GM23338 (cell line): ENCODE data around the gene PREB. TPM values are rescaled to one million over a fixed set of nuclear protein-coding genes. Genes with fewer than 3 reads are reported as not detected.
A peak's percentile ranks its signal among the peaks of the same experiment; 100 is the strongest.

ENCODE experiments used
- ATAC-seq: fragments of 200-7000 bp; cut with Tn5 transposase; 3 replicates; pipeline ENCODE4 v1.9.1; 2020
- DNase-seq: peaks from one replicate; pipeline ENCODE4 v3.0.0-alpha.2; 2015; ENCODE audit warnings: low spot score
- H2AFZ ChIP-seq: fragments of 200-600 bp; sonication (generic); 2 replicates; pipeline ENCODE4 v1.8.0; 2016; ENCODE audit warnings: antibody characterized with exemption, mild to moderate bottlenecking, moderate library complexity
- H3F3A ChIP-seq: fragments of 200-600 bp; sonication (generic); replicated peaks from 2 replicates; pipeline ENCODE4 v1.8.0; 2017; ENCODE audit warnings: antibody characterized with exemption, mixed run types, low read depth
- H3K27ac ChIP-seq: fragments of 200-600 bp; sonication (generic); 2 replicates; pipeline ENCODE4 v1.6.1; 2016; ENCODE audit warnings: low read depth
- H3K27me3 ChIP-seq: fragments of 200-600 bp; sonication (generic); 2 replicates; pipeline ENCODE4 v1.8.0; 2016; ENCODE audit warnings: mild to moderate bottlenecking, mixed run types, moderate library complexity; ENCODE audit not compliant: insufficient read depth
- H3K36me3 ChIP-seq: fragments of 200-600 bp; sonication (generic); 2 replicates; pipeline ENCODE4 v1.8.0; 2016; ENCODE audit warnings: mild to moderate bottlenecking; ENCODE audit not compliant: insufficient read depth
- H3K4me1 ChIP-seq: fragments of 200-600 bp; sonication (generic); 2 replicates; pipeline ENCODE4 v1.8.0; 2016; ENCODE audit warnings: mild to moderate bottlenecking, moderate library complexity; ENCODE audit not compliant: insufficient read depth
- H3K4me2 ChIP-seq: fragments of 200-600 bp; sonication (generic); 2 replicates; pipeline ENCODE4 v1.7.1; 2017; ENCODE audit warnings: mixed run types
- H3K4me3 ChIP-seq: fragments of 200-600 bp; sonication (generic); 2 replicates; pipeline ENCODE4 v1.6.1; 2016; ENCODE audit warnings: mixed run types
- H3K79me2 ChIP-seq: fragments of 200-600 bp; sonication (generic); replicated peaks from 2 replicates; pipeline ENCODE4 v1.8.0; 2017; ENCODE audit warnings: mild to moderate bottlenecking; ENCODE audit not compliant: insufficient read depth
- H3K9me2 ChIP-seq: fragments of 200-600 bp; sonication (generic); 2 replicates; pipeline ENCODE4 v1.8.0; 2017; ENCODE audit not compliant: insufficient read depth
- H4K20me1 ChIP-seq: fragments of 200-600 bp; sonication (generic); replicated peaks from 2 replicates; pipeline ENCODE4 v1.8.0; 2017; ENCODE audit warnings: mild to moderate bottlenecking; ENCODE audit not compliant: insufficient read depth
- H3K27ac Mint-ChIP-seq: 2 replicates; pipeline ENCODE4 v1.8.0; 2020; ENCODE audit warnings: inconsistent platforms, mild to moderate bottlenecking, moderate library complexity, mixed read lengths
- H3K27me3 Mint-ChIP-seq: 3 replicates; pipeline ENCODE4 v1.8.0; 2022; ENCODE audit warnings: low read depth, mild to moderate bottlenecking, moderate library complexity, mixed read lengths, inconsistent platforms; ENCODE audit not compliant: insufficient read depth, poor library complexity
- H3K36me3 Mint-ChIP-seq: 3 replicates; pipeline ENCODE4 v1.8.0; 2021; ENCODE audit warnings: low read depth, mild to moderate bottlenecking, inconsistent platforms, moderate library complexity, mixed read lengths
- H3K4me1 Mint-ChIP-seq: 3 replicates; pipeline ENCODE4 v1.8.0; 2020; ENCODE audit warnings: mild to moderate bottlenecking, inconsistent platforms, mixed read lengths
- H3K4me3 Mint-ChIP-seq: 3 replicates; pipeline ENCODE4 v1.8.0; 2021; ENCODE audit warnings: moderate library complexity, mild to moderate bottlenecking, inconsistent platforms, mixed read lengths
- H3K9me3 Mint-ChIP-seq: 3 replicates; pipeline ENCODE4 v1.8.0; 2020; ENCODE audit warnings: moderate library complexity, mild to moderate bottlenecking, inconsistent platforms, mixed read lengths
- CREB1 ChIP-seq: fragments of 250-450 bp; sonication (Bioruptor Pico); IDR thresholded peaks from 2 replicates; pipeline ENCODE4 v1.5.0; 2020; ENCODE audit warnings: low read depth, mild to moderate bottlenecking, moderate library complexity
- ETS1 ChIP-seq: IDR thresholded peaks from 2 replicates; pipeline ENCODE4 v1.6.1; 2016; ENCODE audit warnings: antibody characterized with exemption
- EZH2 ChIP-seq: fragments of 200-600 bp; sonication (generic); IDR thresholded peaks from one replicate; pipeline ENCODE4 v1.8.0; 2017; ENCODE audit warnings: antibody characterized with exemption, mild to moderate bottlenecking, low read depth; ENCODE audit not compliant: unreplicated experiment
- EZH2phosphoT487 ChIP-seq: fragments of 200-600 bp; sonication (generic); IDR thresholded peaks from one replicate; pipeline ENCODE4 v1.8.1; 2018; ENCODE audit warnings: antibody characterized with exemption; ENCODE audit not compliant: unreplicated experiment
- JUNB ChIP-seq: IDR thresholded peaks from one replicate; pipeline ENCODE4 v1.6.1; 2016; ENCODE audit warnings: antibody characterized with exemption; ENCODE audit not compliant: unreplicated experiment
- NANOG ChIP-seq: IDR thresholded peaks from 2 replicates; pipeline ENCODE4 v1.6.1; 2016; ENCODE audit warnings: antibody characterized with exemption, borderline replicate concordance
- POLR2AphosphoS5 ChIP-seq: IDR thresholded peaks from 2 replicates; pipeline ENCODE4 v1.6.1; 2016; ENCODE audit warnings: antibody characterized with exemption, low read depth
- STAT1 ChIP-seq: IDR thresholded peaks from one replicate; pipeline ENCODE4 v1.6.1; 2016; ENCODE audit warnings: antibody characterized with exemption; ENCODE audit not compliant: unreplicated experiment
- ZNF114 ChIP-seq: fragments of 250-450 bp; sonication (Bioruptor Pico); IDR thresholded peaks from 2 replicates; pipeline ENCODE4 v1.5.0; 2020; ENCODE audit warnings: mild to moderate bottlenecking, moderate library complexity
- ZNF331 ChIP-seq: fragments of 250-450 bp; sonication (Bioruptor Pico); IDR thresholded peaks from 2 replicates; pipeline ENCODE4 v1.5.0; 2020; ENCODE audit warnings: low read depth, mild to moderate bottlenecking, moderate library complexity
- polyA plus RNA-seq: library from polyadenylated mRNA; unstranded; fragments of >200 nt; fragmentation: Nextera tagmentation; extraction: Ambion mirVana; gene quantifications from 2 replicates; pipeline ENCODE4 v1.2.1, GENCODE V29; 2016
- total RNA-seq: library from RNA; depleted of rRNA; stranded (reverse); fragments of >200 nt; shearing (Covaris generic); gene quantifications from 2 replicates; pipeline ENCODE4 v1.2.3, GENCODE V29; 2014
- TF ChIP-seq, protein P1 (sequence below), 2 experiments: fragments of 200-600 bp in 1 of 2; sonication (generic) in 1 of 2; conservative IDR thresholded peaks; 2 replicates each; pipeline versions ENCODE4 v1.5.1 to v1.6.1; 2016 to 2017; ENCODE audit warnings: antibody characterized with exemption in 2 of 2, low read depth in 2 of 2, mild to moderate bottlenecking in 2 of 2, moderate library complexity in 1 of 2
- TF ChIP-seq, protein P2 (sequence below): IDR thresholded peaks from one replicate; pipeline ENCODE4 v1.6.1; 2018; ENCODE audit warnings: antibody characterized with exemption; ENCODE audit not compliant: unreplicated experiment
- TF ChIP-seq, protein P3 (sequence below): fragments of 250-450 bp; sonication (Bioruptor Pico); IDR thresholded peaks from 2 replicates; pipeline ENCODE4 v1.5.0; 2020; ENCODE audit warnings: mild to moderate bottlenecking, moderate library complexity

Gene PREB
- total and polyA plus RNA-seq, 2 experiments from 2014 or later = 41.2 to 79.7 TPM

DNA sequence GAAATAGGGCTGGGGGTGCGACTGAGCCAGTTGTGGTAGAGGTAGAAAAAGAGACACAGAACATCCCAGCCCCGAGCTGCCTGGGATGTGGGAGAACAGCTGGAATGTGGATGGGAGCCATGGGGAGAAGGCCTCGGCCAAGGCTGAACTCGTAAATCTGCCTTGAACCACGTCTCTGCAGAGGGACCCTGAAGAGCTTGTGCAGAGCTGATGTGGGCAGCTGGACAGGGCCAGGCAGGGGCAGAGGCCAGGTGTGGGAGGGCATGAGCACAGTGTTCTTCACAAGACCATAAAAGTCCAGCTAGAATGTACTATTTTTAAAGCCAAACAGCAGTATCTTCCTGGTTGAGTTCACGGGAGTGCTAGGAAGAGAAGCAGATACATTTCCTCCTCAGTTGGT lies 20.1 kb upstream of the PREB start:
- no peaks in the 10 kb centered on the region for H3K27me3 ChIP-seq
- no peaks in the 10 kb centered on the region for H3K4me1 ChIP-seq
- DNase-seq (no peak), ATAC-seq (no peak)
- no peak overlapping the region for H3K27ac ChIP-seq
- no peak overlapping the region for H3K4me2 ChIP-seq
- no peaks in the 10 kb centered on the region for H3K9me2 ChIP-seq
- H4K20me1 ChIP-seq = no peaks in the 10 kb centered on the region
- no peak overlapping the region for H3K4me3 Mint-ChIP-seq
- no peak overlapping the region for H3K4me3 ChIP-seq
- no peaks in the 10 kb centered on the region for H3K79me2 ChIP-seq
- H3K36me3 Mint-ChIP-seq = no peaks in the 10 kb centered on the region
- TF ChIP-seq NANOG = no peak
- TF ChIP-seq STAT1 = no peak
- TF ChIP-seq EZH2 = no peak
- TF ChIP-seq ZNF331 (CRISPR knock-in tag) = no peak
- TF ChIP-seq ZNF114 (CRISPR knock-in tag) = no peak
- no peak for TF ChIP-seq JUNB
- TF ChIP-seq, protein P1, sequence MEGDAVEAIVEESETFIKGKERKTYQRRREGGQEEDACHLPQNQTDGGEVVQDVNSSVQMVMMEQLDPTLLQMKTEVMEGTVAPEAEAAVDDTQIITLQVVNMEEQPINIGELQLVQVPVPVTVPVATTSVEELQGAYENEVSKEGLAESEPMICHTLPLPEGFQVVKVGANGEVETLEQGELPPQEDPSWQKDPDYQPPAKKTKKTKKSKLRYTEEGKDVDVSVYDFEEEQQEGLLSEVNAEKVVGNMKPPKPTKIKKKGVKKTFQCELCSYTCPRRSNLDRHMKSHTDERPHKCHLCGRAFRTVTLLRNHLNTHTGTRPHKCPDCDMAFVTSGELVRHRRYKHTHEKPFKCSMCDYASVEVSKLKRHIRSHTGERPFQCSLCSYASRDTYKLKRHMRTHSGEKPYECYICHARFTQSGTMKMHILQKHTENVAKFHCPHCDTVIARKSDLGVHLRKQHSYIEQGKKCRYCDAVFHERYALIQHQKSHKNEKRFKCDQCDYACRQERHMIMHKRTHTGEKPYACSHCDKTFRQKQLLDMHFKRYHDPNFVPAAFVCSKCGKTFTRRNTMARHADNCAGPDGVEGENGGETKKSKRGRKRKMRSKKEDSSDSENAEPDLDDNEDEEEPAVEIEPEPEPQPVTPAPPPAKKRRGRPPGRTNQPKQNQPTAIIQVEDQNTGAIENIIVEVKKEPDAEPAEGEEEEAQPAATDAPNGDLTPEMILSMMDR (conservative IDR thresholded peaks at IDR 0.05; ENCODE audit: low read depth in 2 of 2) = no peak
- TF ChIP-seq, protein P2, sequence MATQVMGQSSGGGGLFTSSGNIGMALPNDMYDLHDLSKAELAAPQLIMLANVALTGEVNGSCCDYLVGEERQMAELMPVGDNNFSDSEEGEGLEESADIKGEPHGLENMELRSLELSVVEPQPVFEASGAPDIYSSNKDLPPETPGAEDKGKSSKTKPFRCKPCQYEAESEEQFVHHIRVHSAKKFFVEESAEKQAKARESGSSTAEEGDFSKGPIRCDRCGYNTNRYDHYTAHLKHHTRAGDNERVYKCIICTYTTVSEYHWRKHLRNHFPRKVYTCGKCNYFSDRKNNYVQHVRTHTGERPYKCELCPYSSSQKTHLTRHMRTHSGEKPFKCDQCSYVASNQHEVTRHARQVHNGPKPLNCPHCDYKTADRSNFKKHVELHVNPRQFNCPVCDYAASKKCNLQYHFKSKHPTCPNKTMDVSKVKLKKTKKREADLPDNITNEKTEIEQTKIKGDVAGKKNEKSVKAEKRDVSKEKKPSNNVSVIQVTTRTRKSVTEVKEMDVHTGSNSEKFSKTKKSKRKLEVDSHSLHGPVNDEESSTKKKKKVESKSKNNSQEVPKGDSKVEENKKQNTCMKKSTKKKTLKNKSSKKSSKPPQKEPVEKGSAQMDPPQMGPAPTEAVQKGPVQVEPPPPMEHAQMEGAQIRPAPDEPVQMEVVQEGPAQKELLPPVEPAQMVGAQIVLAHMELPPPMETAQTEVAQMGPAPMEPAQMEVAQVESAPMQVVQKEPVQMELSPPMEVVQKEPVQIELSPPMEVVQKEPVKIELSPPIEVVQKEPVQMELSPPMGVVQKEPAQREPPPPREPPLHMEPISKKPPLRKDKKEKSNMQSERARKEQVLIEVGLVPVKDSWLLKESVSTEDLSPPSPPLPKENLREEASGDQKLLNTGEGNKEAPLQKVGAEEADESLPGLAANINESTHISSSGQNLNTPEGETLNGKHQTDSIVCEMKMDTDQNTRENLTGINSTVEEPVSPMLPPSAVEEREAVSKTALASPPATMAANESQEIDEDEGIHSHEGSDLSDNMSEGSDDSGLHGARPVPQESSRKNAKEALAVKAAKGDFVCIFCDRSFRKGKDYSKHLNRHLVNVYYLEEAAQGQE = no peak
- no peak for TF ChIP-seq ETS1
- TF ChIP-seq POLR2AphosphoS5 = no peak
- no peak for TF ChIP-seq EZH2phosphoT487
- TF ChIP-seq, protein P3, sequence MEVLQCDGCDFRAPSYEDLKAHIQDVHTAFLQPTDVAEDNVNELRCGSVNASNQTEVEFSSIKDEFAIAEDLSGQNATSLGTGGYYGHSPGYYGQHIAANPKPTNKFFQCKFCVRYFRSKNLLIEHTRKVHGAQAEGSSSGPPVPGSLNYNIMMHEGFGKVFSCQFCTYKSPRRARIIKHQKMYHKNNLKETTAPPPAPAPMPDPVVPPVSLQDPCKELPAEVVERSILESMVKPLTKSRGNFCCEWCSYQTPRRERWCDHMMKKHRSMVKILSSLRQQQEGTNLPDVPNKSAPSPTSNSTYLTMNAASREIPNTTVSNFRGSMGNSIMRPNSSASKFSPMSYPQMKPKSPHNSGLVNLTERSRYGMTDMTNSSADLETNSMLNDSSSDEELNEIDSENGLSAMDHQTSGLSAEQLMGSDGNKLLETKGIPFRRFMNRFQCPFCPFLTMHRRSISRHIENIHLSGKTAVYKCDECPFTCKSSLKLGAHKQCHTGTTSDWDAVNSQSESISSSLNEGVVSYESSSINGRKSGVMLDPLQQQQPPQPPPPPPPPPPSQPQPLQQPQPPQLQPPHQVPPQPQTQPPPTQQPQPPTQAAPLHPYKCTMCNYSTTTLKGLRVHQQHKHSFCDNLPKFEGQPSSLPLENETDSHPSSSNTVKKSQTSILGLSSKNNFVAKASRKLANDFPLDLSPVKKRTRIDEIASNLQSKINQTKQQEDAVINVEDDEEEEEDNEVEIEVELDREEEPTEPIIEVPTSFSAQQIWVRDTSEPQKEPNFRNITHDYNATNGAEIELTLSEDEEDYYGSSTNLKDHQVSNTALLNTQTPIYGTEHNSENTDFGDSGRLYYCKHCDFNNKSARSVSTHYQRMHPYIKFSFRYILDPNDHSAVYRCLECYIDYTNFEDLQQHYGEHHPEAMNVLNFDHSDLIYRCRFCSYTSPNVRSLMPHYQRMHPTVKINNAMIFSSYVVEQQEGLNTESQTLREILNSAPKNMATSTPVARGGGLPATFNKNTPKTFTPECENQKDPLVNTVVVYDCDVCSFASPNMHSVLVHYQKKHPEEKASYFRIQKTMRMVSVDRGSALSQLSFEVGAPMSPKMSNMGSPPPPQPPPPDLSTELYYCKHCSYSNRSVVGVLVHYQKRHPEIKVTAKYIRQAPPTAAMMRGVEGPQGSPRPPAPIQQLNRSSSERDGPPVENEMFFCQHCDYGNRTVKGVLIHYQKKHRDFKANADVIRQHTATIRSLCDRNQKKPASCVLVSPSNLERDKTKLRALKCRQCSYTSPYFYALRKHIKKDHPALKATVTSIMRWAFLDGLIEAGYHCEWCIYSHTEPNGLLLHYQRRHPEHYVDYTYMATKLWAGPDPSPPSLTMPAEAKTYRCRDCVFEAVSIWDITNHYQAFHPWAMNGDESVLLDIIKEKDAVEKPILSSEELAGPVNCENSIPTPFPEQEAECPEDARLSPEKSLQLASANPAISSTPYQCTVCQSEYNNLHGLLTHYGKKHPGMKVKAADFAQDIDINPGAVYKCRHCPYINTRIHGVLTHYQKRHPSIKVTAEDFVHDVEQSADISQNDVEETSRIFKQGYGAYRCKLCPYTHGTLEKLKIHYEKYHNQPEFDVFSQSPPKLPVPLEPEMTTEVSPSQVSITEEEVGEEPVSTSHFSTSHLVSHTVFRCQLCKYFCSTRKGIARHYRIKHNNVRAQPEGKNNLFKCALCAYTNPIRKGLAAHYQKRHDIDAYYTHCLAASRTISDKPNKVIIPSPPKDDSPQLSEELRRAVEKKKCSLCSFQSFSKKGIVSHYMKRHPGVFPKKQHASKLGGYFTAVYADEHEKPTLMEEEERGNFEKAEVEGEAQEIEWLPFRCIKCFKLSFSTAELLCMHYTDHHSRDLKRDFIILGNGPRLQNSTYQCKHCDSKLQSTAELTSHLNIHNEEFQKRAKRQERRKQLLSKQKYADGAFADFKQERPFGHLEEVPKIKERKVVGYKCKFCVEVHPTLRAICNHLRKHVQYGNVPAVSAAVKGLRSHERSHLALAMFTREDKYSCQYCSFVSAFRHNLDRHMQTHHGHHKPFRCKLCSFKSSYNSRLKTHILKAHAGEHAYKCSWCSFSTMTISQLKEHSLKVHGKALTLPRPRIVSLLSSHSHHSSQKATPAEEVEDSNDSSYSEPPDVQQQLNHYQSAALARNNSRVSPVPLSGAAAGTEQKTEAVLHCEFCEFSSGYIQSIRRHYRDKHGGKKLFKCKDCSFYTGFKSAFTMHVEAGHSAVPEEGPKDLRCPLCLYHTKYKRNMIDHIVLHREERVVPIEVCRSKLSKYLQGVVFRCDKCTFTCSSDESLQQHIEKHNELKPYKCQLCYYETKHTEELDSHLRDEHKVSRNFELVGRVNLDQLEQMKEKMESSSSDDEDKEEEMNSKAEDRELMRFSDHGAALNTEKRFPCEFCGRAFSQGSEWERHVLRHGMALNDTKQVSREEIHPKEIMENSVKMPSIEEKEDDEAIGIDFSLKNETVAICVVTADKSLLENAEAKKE (CRISPR knock-in tag) = no peak
- TF ChIP-seq CREB1 (CRISPR knock-in tag) = no peak
- H2AFZ ChIP-seq = 0 out of 2 replicates have a peak overlapping the region, but pooled peaks have one; percentile 69
- H3K27ac Mint-ChIP-seq = no peak overlapping the region
- no peaks in the 10 kb centered on the region for H3K9me3 Mint-ChIP-seq
- H3K4me1 Mint-ChIP-seq = peaks cover 2% of the 10 kb centered on the region; the same call in 2 of the 3 replicates
- no peaks in the 10 kb centered on the region for H3K36me3 ChIP-seq
- peaks cover 17% of the 10 kb centered on the region for H3K27me3 Mint-ChIP-seq
- no peaks in the 10 kb centered on the region for H3F3A ChIP-seq
